Measurements from ENCODE around the gene GPAT2.
"Not testable (repeated sequence)": the region's sequence is repeated elsewhere in the genome, so short reads cannot be mapped to it uniquely, and the experiment has no call there.

The GPAT2 gene

DNA sequence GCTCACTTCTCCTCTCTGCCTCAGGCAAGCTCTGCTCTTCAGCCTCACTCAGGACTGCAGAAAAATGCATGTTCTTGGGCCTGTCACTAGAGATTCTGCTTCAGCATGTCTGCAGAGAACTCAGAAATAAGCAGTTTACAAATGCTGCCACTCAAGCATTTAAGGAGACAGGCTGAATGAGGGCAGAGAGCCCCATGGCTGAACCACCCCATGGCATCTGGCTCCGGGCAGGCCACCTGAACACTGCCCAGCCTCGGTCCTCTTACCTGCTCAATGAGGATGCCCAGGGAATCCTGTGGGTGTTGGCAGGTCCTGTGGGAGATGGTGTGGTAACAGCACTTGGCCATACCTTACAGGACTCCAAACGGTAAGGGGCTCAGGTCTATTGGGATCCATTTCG is 31.2 kb upstream of the GPAT2 start:
- in situ Hi-C loops (cut with HindIII; ENCODE audit: low sequenced_read_pairs); DNase-seq (ENCODE audit: low read depth, low spot score); H3K4me3 ChIP-seq (ENCODE audit: low read depth, low read length): not testable (repeated sequence)

DNA sequence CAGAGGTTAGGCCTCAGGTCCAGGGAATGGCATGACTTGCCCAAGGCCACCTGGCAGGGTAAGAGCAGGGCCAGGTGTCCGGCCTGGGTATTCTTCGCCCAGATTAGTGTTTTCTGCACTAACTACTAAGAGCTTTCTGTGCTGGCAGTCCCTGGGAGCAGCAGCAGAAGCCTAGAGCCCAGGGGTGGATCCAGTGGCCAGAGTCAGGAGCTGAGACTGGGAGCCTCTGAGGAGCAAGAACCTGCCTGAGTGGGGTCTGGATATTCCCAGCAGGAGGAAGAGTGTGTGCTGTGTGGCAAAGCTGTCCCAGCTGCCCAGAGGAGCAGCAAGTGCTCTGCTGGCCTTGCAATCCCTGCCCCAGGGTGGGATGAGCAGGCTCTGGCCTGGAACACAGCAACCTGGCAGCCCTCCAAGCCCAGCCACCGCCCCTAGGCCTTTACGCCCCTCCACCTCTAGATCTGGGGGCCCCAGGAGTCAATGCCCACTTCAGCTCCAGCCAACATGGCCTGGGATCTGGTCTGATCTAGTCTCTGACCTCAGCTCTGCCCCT is 30.7 kb upstream of the GPAT2 start:
- in situ Hi-C loops (cut with HindIII; ENCODE audit: low sequenced_read_pairs) = no loop called here
- no peak overlapping the region for H3K4me3 ChIP-seq (ENCODE audit: low read depth, low read length)
- TF ChIP-seq CTCF (IDR thresholded peaks at IDR 0.05; ENCODE audit: low read depth, low read length) = no peak
- no peak for DNase-seq (ENCODE audit: low read depth, low spot score)

DNA sequence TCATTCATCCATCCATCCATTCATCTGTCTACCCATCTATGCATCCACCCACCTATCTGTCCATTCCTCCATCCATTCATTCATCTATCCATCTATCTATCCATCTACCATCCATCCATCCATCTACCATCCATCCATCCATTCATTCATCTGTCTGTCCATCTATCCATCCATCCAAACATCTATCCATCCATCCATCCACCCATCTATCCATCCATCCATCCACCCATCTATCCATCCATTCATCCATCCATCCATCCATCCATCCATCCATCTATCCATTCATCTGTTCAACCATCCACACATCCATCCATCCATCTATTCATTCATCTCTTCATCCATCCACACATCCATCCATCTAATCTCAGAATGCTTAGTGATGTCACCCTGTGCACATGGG is 30.0 kb upstream of the GPAT2 start:
- in situ Hi-C loops (cut with HindIII; ENCODE audit: low sequenced_read_pairs); H3K4me3 ChIP-seq (ENCODE audit: low read depth, low read length); DNase-seq (ENCODE audit: low read depth, low spot score): not testable (repeated sequence)

DNA sequence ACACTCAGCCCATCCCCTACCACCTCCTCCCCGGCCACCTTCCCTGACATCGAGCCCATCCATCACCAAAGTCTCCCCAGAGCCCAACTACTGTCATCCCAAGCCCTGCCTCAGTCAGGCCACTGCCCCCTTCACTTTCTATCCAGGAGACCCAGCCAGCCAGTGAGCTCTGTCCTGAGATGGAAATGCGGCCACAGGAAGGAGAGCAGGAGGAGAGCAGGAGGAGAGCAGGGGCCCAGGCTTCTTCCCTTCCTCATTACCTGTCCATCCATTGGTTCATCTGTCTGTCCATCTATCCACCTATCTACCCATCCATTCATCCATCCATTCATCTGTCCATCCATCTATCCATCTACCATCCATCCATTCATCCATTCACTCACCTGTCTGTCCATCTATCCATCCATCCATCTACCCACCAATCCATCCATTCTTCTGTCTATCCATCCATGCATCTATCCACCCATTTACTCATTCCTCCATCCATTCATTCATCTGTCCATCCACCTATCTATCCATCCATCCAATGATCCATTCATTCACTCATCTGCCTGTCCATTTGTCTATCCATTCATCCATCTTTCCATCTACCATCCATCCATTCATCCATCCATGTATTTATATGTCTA is 29.4 kb upstream of the GPAT2 start:
- DNase-seq (ENCODE audit: low read depth, low spot score); in situ Hi-C loops (cut with HindIII; ENCODE audit: low sequenced_read_pairs); H3K4me3 ChIP-seq (ENCODE audit: low read depth, low read length): not testable (repeated sequence)

DNA sequence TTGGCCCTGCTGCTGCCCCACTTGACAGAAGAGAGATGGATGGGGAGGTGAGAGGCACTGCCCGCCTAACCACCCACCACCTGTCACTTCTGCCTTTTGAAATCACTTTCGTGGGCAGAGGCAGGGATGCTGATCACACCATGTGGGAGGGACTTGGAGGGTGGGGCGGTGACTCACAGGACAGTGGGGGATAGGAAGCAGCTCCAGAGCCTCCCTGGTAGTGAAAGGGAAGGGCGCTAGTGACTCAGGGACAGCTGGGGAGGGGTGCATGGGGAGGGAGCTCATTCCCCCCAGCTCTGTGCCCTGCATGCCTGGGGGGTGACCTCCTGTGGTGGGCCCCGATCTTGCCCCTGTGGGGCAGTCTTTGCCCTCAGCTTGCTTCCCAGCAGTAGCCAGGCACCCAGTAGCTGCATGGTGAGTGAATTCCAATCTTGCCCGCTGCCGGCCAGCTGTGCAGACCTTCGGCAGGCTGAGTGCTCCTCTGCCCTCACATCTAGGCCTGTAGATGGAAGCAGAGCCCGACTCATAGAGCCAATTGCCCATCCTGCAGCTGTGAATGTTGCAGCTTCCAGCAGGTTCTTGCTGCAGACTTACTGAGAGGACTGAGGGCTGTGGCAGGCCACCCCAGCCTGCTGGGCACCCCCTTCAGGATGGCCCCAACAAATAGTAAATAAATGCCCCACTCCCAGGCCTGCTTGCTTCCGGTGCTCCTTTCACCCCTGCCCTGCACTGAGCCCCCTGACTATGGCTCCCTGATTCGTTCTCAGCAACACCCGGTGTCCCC is 28.6 kb upstream of the GPAT2 start:
- in situ Hi-C loops (cut with HindIII; ENCODE audit: low sequenced_read_pairs); H3K4me3 ChIP-seq (ENCODE audit: low read depth, low read length): not testable (repeated sequence)
- peak; percentile 73 for DNase-seq (ENCODE audit: low read depth, low spot score)
- peak; percentile 46 for TF ChIP-seq CTCF (IDR thresholded peaks at IDR 0.05; ENCODE audit: low read depth, low read length)

DNA sequence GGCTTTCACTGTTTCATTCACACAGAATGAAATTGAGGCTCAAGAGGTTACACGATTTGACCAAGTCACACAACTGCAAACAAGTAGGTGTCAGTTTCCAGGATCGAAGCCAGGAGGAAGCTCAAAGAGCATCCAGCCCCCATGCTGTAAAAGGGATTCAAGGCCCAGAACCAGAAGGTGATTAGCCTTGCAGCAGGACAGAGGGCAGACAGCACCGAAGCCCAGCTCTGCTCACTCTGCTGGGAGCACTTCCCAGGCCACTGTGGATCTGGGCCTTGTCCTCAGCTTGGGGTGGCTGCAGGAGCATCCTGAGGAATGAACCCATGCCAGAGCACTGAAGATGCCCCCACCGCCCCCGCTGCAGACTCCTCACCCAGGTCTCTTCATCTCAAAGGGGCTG is 27.8 kb upstream of the GPAT2 start:
- H3K4me3 ChIP-seq (ENCODE audit: low read depth, low read length); in situ Hi-C loops (cut with HindIII; ENCODE audit: low sequenced_read_pairs); DNase-seq (ENCODE audit: low read depth, low spot score): not testable (repeated sequence)

GRCh38 chr2:96061901-96062300 is 27.2 kb upstream of the GPAT2 start:
- DNase-seq (ENCODE audit: low read depth, low spot score); H3K4me3 ChIP-seq (ENCODE audit: low read depth, low read length); in situ Hi-C loops (cut with HindIII; ENCODE audit: low sequenced_read_pairs): not testable (repeated sequence)

- H3K4me3 ChIP-seq (ENCODE audit: low read depth, low read length); DNase-seq (ENCODE audit: low read depth, low spot score); in situ Hi-C loops (cut with HindIII; ENCODE audit: low sequenced_read_pairs): not testable (repeated sequence)
Measured at GRCh38 chr2:96061197-96061817, 26.6 kb upstream of the GPAT2 start.

GRCh38 chr2:96060325-96060724 is 25.6 kb upstream of the GPAT2 start:
- DNase-seq (ENCODE audit: low read depth, low spot score); in situ Hi-C loops (cut with HindIII; ENCODE audit: low sequenced_read_pairs); H3K4me3 ChIP-seq (ENCODE audit: low read depth, low read length): not testable (repeated sequence)

DNA sequence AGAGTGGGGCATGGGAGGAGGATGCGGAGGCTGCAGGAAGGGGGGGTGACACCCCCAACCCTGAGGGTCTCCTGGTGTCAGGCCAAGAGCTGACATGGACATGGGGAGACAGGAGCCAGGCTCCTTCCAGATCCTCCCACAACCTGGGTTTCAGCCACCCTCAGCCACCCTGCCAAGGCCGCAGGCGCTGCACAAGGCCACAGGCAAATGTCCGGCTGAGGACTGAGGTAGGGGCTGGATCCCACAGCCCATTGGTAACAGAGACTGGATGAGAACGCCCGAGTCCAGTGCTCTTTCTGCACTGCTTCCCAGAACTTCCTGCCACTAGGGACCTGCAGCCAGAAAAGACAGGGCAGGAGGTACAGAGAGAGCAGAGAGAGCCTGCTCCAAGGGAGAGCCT is 24.7 kb upstream of the GPAT2 start:
- in situ Hi-C loops (cut with HindIII; ENCODE audit: low sequenced_read_pairs); H3K4me3 ChIP-seq (ENCODE audit: low read depth, low read length); DNase-seq (ENCODE audit: low read depth, low spot score): not testable (repeated sequence)

DNA sequence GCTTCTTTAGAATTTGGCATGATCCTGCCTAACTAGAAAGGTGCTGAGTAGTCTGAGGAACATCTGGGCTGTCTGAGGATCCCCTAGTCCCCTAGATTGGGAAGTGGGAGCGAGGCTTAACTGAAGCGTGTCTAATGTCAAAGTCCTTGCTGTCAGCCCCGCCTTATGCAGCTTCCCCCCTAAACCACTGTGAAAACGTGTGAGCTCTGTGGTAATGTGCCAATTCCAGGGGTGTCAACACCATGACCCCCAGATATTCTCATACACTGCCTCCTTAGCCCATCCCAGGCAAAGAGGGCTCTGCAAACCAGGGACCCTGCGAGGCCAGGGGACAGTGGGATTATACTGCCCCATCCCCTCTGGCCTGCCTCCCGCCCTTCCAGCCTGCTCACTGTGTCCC is 21.1 kb upstream of the GPAT2 start:
- H3K4me3 ChIP-seq (ENCODE audit: low read depth, low read length); DNase-seq (ENCODE audit: low read depth, low spot score); in situ Hi-C loops (cut with HindIII; ENCODE audit: low sequenced_read_pairs): not testable (repeated sequence)

DNA sequence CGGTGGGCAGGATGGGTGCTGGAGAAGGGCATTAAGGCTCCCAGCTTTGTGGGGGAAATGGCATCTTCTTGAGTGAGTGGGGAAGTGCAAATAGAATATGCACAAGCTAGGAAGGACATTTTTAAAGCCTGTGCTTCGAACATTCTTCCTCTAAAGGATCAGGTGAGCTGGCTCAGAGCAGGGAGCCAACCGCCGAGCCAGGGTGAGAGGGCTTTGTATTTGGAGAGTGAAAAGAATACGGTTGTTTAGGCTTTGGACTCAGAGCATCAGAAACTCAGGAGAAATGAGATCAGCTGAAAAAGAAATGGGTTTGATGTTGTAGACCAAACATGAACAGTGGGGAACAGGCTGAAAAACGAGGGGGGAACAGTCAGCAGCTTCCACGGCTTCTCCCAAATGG is 19.8 kb upstream of the GPAT2 start:
- H3K4me3 ChIP-seq (ENCODE audit: low read depth, low read length); DNase-seq (ENCODE audit: low read depth, low spot score); in situ Hi-C loops (cut with HindIII; ENCODE audit: low sequenced_read_pairs): not testable (repeated sequence)

DNA sequence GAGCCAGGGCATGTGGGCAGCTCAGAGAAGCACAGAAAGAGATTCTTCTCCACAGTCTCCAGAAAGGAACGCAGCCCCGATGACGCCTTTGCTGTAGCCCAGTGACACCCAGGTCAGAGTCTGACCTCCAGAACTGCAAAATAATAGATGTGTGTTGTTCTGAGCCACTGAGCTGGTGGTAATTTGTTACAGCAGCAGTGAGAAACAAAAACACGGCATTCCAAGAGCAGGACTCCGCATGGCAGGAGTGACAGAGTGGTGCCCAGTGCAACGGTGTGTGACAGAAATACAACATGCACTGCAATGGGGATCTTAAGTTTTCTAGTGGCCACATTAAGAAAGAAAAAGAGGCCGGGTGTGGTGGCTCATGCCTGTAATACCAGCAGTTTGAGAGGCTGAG is 18.7 kb upstream of the GPAT2 start:
- in situ Hi-C loops (cut with HindIII; ENCODE audit: low sequenced_read_pairs); H3K4me3 ChIP-seq (ENCODE audit: low read depth, low read length); DNase-seq (ENCODE audit: low read depth, low spot score): not testable (repeated sequence)

DNA sequence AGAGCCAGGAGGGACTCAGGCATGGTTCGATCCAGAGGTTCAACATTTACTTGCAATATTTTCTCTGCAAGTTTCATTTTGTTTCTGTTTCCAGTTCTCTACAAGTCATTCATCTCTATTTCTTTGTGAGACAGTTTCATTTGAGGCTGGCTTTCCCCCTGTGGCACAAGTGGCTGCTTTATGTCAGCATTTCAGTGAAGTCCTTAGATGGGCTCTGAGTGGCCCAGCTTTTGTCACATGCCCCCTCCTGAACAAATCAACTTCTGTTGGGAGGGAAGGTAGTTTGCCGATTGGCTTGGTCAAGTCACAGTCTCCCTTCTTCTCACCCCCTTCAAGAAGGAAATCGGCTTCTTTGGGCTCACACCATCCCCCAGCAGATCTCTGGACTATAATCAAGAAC is 17.9 kb upstream of the GPAT2 start:
- in situ Hi-C loops (cut with HindIII; ENCODE audit: low sequenced_read_pairs); H3K4me3 ChIP-seq (ENCODE audit: low read depth, low read length); DNase-seq (ENCODE audit: low read depth, low spot score): not testable (repeated sequence)

DNA sequence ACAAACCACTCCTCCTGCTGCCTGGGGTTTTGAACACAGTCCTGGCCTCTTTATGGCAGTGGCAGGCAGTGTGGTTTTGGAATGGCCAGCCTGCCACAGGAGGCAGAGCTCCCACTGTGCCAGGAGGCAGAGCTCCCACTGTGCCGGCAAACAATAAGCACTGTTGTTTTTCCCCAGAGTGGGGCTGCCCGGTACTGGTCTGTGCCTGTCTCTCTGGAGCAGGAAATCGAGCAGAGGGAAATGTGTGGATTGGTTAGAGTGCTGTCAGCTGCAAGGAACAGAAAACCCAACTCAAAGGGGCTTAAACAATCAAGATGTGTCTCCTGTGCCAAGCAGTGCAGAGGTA is 15.2 kb upstream of the GPAT2 start:
- H3K4me3 ChIP-seq (ENCODE audit: low read depth, low read length); DNase-seq (ENCODE audit: low read depth, low spot score); in situ Hi-C loops (cut with HindIII; ENCODE audit: low sequenced_read_pairs): not testable (repeated sequence)

Measured in astrocyte of the spinal cord (primary cell).